ENCODE results near the gene CXCL11. TPM values are rescaled to one million over a fixed set of nuclear protein-coding genes. Genes with fewer than 3 reads are reported as not detected.

The CXCL11 gene
- total and polyA plus RNA-seq, 2 donors (not counting 1 experiment from before 2014, with no cell fraction given) = not detected

DNA sequence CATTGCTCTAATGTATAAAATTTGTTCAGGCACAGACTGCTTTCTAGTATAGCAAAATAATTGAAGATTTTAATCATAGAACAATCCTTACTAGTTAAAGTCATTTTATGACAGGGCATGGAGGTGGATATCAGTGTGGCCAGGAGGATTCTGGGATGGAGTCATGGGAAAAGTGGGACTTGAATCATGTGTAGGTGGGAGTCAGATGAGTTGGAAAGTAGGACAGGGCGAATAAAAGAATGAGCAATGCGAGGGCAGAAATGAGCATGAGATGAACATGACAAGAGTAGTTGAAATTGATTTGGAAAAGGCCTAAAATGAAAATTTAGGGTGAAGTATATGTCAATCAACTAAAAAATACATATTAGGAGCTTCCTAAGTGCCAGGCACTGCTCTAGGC, 37.9 kb downstream of the CXCL11 start:
- POLR2A ChIA-PET = no interaction called here
- H3K4me3 Mint-ChIP-seq = no peak overlapping the region

GRCh38 chr4:75997081-75997480, 38.8 kb downstream of the CXCL11 start:
- no peak for ATAC-seq (ENCODE audit: low read depth)
- intact Hi-C loops (cut with micrococcal nuclease) = no loop called here
- CTCF ChIA-PET = interaction anchor here (0.6 to 4.8 kb wide), 15 partner anchors 12 to 183 kb away, joined by 3 to 132 read pairs (median 14); partner anchors contain the start of genes ART3, CXCL9 and NUP54

More for the DNA sequence above, 37.9 kb downstream of the CXCL11 start:
- no peaks in the 10 kb centered on the region for H3K4me1 Mint-ChIP-seq
- H3K79me2 ChIP-seq (ENCODE audit: control insufficient read depth, insufficient read depth, low read length) = no peaks in the 10 kb centered on the region
- H3K9me3 ChIP-seq (ENCODE audit: control extremely low read depth in 1 of 3, control insufficient read depth in 2 of 3, insufficient read depth in 1 of 3, low read length in 2 of 3) = no peaks in the 10 kb centered on the region
- H3K4me2 ChIP-seq (replicated peaks; ENCODE audit: low read depth, low read length, poor library complexity, severe bottlenecking) = no peak overlapping the region
- no peak overlapping the region for H3K9ac ChIP-seq (ENCODE audit: low read length)
- no peaks in the 10 kb centered on the region for H3K27me3 ChIP-seq (replicated peaks in 1 of 4; ENCODE audit: control extremely low read depth in 1 of 4, control insufficient read depth in 3 of 4, insufficient read depth in 4 of 4, low read length in 3 of 4)
- H2AFZ ChIP-seq (ENCODE audit: insufficient read depth, low read depth, low read length, poor library complexity, severe bottlenecking) = no peak overlapping the region
- no peak overlapping the region for H3K27ac Mint-ChIP-seq
- intact Hi-C loops (cut with micrococcal nuclease) = no loop called here
- H3K9me3 Mint-ChIP-seq (ENCODE audit: insufficient read depth) = no peaks in the 10 kb centered on the region
- no peaks in the 10 kb centered on the region for H4K20me1 ChIP-seq (ENCODE audit: control insufficient read depth, insufficient read depth, low read length, poor library complexity, severe bottlenecking)
- no peak overlapping the region for H3K4me3 ChIP-seq (ENCODE audit: control extremely low read depth in 1 of 5, extremely low read depth in 1 of 5, insufficient read depth in 1 of 5, low read depth in 2 of 5, low read length in 4 of 5)
- H3K27ac ChIP-seq (ENCODE audit: low read length in 2 of 2) = no peak overlapping the region
- ATAC-seq (ENCODE audit: low read depth) (no peak), DNase-seq (no peak)
- CTCF ChIA-PET = interaction anchor here (2.6 to 4.8 kb wide), 3 partner anchors 11 to 71 kb away, joined by 18 to 132 read pairs (median 95); partner anchors contain the start of gene CXCL9
- H3K4me1 ChIP-seq (ENCODE audit: control insufficient read depth in 2 of 2, insufficient read depth in 2 of 2, low read length in 2 of 2) = no peaks in the 10 kb centered on the region
- H3K36me3 ChIP-seq (replicated peaks in 1 of 2; ENCODE audit: control extremely low read depth in 1 of 2, control insufficient read depth in 1 of 2, extremely low read depth in 1 of 2, insufficient read depth in 2 of 2, low read length in 1 of 2) = no peaks in the 10 kb centered on the region
- TF ChIP-seq EZH2 (IDR thresholded peaks at IDR 0.05; ENCODE audit: borderline replicate concordance, insufficient read depth, low read depth, low read length, poor library complexity, severe bottlenecking) = no peak
- TF ChIP-seq, protein P1, sequence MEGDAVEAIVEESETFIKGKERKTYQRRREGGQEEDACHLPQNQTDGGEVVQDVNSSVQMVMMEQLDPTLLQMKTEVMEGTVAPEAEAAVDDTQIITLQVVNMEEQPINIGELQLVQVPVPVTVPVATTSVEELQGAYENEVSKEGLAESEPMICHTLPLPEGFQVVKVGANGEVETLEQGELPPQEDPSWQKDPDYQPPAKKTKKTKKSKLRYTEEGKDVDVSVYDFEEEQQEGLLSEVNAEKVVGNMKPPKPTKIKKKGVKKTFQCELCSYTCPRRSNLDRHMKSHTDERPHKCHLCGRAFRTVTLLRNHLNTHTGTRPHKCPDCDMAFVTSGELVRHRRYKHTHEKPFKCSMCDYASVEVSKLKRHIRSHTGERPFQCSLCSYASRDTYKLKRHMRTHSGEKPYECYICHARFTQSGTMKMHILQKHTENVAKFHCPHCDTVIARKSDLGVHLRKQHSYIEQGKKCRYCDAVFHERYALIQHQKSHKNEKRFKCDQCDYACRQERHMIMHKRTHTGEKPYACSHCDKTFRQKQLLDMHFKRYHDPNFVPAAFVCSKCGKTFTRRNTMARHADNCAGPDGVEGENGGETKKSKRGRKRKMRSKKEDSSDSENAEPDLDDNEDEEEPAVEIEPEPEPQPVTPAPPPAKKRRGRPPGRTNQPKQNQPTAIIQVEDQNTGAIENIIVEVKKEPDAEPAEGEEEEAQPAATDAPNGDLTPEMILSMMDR (IDR thresholded peaks at IDR 0.05) = no peak
- 100% methylated on average over 2 of the region's 2 CpGs for whole genome bisulfite sequencing (ENCODE audit: insufficient coverage)
- H3K27me3 Mint-ChIP-seq = peaks cover 9% of the 10 kb centered on the region

More at GRCh38 chr4:75997081-75997480, 38.8 kb downstream of the CXCL11 start:
- whole genome bisulfite sequencing (ENCODE audit: insufficient coverage) = no CpG with 5 or more reads among the region's 1 CpG
- DNase-seq = no peak
- Histone ChIP-seq H3K27me3 (replicated peaks in 1 of 4; ENCODE audit: control extremely low read depth in 1 of 4, control insufficient read depth in 3 of 4, insufficient read depth in 4 of 4, low read length in 3 of 4) (no peaks in the 10 kb centered on the region), H3K9me3 (ENCODE audit: control extremely low read depth in 1 of 3, control insufficient read depth in 2 of 3, insufficient read depth in 1 of 3, low read length in 2 of 3) (no peaks in the 10 kb centered on the region), H3K4me1 (ENCODE audit: control insufficient read depth in 2 of 2, insufficient read depth in 2 of 2, low read length in 2 of 2) (no peaks in the 10 kb centered on the region), H3K4me2 (replicated peaks; ENCODE audit: low read depth, low read length, poor library complexity, severe bottlenecking) (no peak overlapping the region), H3K4me3 (ENCODE audit: control extremely low read depth in 1 of 5, extremely low read depth in 1 of 5, insufficient read depth in 1 of 5, low read depth in 2 of 5, low read length in 4 of 5) (no peak overlapping the region), H3K9ac (ENCODE audit: low read length) (no peak overlapping the region), H3K27ac (ENCODE audit: low read length in 2 of 2) (no peak overlapping the region), H3K36me3 (replicated peaks in 1 of 2; ENCODE audit: control extremely low read depth in 1 of 2, control insufficient read depth in 1 of 2, extremely low read depth in 1 of 2, insufficient read depth in 2 of 2, low read length in 1 of 2) (no peaks in the 10 kb centered on the region), H3K79me2 (ENCODE audit: control insufficient read depth, insufficient read depth, low read length) (no peaks in the 10 kb centered on the region), H4K20me1 (ENCODE audit: control insufficient read depth, insufficient read depth, low read length, poor library complexity, severe bottlenecking) (no peaks in the 10 kb centered on the region), H2AFZ (ENCODE audit: insufficient read depth, low read depth, low read length, poor library complexity, severe bottlenecking) (no peak overlapping the region)
- POLR2A ChIA-PET = no interaction called here
- H3K4me1 Mint-ChIP-seq = no peaks in the 10 kb centered on the region
- no peaks in the 10 kb centered on the region for H3K9me3 Mint-ChIP-seq (ENCODE audit: insufficient read depth)
- H3K4me3 Mint-ChIP-seq = no peak overlapping the region
- peaks cover 9% of the 10 kb centered on the region for H3K27me3 Mint-ChIP-seq
- H3K27ac Mint-ChIP-seq = no peak overlapping the region
- no peak for TF ChIP-seq EZH2 (IDR thresholded peaks at IDR 0.05; ENCODE audit: borderline replicate concordance, insufficient read depth, low read depth, low read length, poor library complexity, severe bottlenecking)
- TF ChIP-seq, protein P1 (IDR thresholded peaks at IDR 0.05) = no peak

Measured in B cell (primary cell).